Nephron progenitor cell (in vitro differentiated cells): Measurements from ENCODE around the gene GADD45G.
A peak's percentile ranks its signal among the peaks of the same experiment; 100 is the strongest.

ENCODE experiments used
- DNase-seq: peaks from one replicate; pipeline ENCODE4 v3.0.0; 2021
- H3K27ac Mint-ChIP-seq: 2 replicates; pipeline ENCODE4 v1.8.0; 2021; ENCODE audit warnings: mild to moderate bottlenecking, moderate library complexity, mixed read lengths
- H3K27me3 Mint-ChIP-seq: 2 replicates; pipeline ENCODE4 v1.8.0; 2021; ENCODE audit warnings: mild to moderate bottlenecking, low read depth, mixed read lengths; ENCODE audit not compliant: poor library complexity
- H3K36me3 Mint-ChIP-seq: 2 replicates; pipeline ENCODE4 v1.8.0; 2021; ENCODE audit warnings: low read depth, mixed read lengths
- H3K4me1 Mint-ChIP-seq: 2 replicates; pipeline ENCODE4 v1.8.0; 2021; ENCODE audit warnings: mixed read lengths
- H3K4me3 Mint-ChIP-seq: 2 replicates; pipeline ENCODE4 v1.8.0; 2021; ENCODE audit warnings: mild to moderate bottlenecking, moderate library complexity, mixed read lengths
- H3K9me3 Mint-ChIP-seq: 2 replicates; pipeline ENCODE4 v1.8.0; 2021; ENCODE audit warnings: mild to moderate bottlenecking, moderate library complexity, mixed read lengths
- TF ChIP-seq, protein P1 (sequence below): fragments of 200-600 bp; sonication (generic); IDR thresholded peaks from 2 replicates; pipeline ENCODE4 v1.5.0; 2021; ENCODE audit warnings: antibody characterized with exemption

Gene GADD45G

DNA sequence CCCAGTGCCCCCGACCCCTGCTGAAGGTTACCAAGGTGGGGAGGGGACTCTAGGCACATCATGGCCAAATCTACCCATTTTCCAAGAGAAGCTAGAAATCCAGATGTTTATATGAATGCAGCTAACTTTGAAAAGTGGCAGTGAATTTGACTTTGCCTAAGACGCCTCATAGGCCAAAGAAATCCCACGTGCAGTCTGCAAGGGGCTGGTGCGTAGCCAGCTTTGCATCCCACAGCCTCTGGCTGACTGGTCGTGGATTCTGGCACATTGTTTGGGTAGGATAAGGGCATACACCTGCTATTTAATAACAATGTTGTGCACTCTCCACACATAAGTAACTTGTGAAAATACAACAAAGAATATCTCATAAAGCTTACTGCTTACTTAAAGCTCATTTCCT, 3.5 kb upstream of the GADD45G start:
- Mint-ChIP-seq H3K27me3 (peaks cover 28% of the 10 kb centered on the region), H3K9me3 (no peaks in the 10 kb centered on the region), H3K4me1 (peaks cover 31% of the 10 kb centered on the region), H3K4me3 (no peak overlapping the region), H3K27ac (no peak overlapping the region), H3K36me3 (no peaks in the 10 kb centered on the region)
- TF ChIP-seq, protein P1, sequence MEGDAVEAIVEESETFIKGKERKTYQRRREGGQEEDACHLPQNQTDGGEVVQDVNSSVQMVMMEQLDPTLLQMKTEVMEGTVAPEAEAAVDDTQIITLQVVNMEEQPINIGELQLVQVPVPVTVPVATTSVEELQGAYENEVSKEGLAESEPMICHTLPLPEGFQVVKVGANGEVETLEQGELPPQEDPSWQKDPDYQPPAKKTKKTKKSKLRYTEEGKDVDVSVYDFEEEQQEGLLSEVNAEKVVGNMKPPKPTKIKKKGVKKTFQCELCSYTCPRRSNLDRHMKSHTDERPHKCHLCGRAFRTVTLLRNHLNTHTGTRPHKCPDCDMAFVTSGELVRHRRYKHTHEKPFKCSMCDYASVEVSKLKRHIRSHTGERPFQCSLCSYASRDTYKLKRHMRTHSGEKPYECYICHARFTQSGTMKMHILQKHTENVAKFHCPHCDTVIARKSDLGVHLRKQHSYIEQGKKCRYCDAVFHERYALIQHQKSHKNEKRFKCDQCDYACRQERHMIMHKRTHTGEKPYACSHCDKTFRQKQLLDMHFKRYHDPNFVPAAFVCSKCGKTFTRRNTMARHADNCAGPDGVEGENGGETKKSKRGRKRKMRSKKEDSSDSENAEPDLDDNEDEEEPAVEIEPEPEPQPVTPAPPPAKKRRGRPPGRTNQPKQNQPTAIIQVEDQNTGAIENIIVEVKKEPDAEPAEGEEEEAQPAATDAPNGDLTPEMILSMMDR, result no peak
- DNase-seq, result no peak

DNA sequence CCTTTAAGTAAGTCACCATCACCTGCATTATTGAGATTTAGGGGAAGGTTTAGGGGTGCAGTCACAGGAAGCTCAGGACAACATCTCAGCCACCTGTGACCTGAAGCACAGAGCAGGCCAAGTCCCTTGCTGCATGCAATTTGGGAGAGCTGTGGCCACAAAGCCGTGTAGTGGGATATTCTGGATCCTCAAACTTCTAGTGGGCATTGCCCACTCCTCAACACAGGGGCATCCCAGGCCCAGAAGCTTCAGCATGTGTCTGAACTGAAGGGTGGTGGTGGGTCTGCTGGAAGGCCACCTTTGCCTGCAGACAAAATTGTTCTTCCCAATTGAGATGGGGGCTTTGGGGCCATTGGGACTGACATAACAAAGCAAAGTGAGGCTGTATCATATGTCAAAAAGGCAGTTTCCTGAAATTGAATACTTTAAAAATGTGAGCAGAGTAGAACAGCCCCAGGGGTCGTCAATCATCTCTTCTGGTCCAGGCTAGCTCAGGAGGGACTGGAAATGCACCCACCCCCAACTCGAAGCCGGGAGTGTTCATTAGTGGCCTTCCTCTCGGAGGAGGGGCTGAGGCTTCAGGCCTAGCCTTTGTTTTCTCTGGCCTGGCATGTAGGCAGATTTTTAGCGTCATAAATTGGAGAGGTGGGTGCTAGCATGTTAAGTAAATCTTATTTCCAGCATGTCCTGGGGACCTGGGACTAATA, 2.8 kb upstream of the GADD45G start:
- Mint-ChIP-seq H3K9me3 (no peaks in the 10 kb centered on the region), H3K27me3 (peaks cover 31% of the 10 kb centered on the region), H3K4me1 (peaks cover 38% of the 10 kb centered on the region), H3K36me3 (no peaks in the 10 kb centered on the region), H3K27ac (no peak overlapping the region), H3K4me3 (peak overlapping the region; percentile 15)
- no peak for DNase-seq
- TF ChIP-seq, protein P1, result no peak

DNA sequence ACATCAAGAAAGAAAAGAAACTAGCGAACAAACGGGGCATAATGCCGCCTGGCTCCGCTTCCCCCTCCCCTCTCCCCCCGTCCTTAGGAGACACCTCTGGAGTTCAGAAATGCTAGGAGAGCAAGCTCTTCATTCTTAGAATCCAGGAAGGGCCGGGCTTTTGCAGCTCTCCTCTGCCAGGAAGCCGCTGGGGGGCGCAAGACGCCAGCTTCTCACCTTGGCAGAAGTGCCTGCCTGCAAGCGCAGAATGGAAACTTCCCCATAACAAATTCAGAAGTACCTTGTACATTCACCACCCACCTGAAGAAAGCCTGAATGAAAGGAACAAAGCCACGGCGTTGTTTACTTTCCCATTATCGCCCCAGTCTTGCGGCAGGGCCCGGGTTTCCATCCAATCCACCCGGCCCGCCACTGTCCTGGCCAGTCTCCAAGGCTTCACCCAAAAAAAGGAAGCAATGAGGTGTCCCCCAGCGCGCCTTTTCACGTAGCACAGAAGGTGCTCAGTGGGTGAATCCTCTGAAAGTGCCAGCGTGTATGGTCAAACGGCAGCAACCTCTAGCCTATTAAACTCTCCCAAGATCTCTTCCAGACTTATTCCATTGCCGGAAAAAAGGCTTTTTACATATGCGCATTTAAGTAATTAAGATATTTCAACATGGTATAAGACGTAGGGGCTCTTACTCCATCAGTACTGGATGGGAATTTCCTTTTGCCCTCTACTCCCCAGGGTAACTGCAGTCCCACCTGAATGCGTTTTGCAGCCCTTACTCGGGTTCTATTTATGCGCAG, 1.6 kb upstream of the GADD45G start:
- peak; percentile 91 for DNase-seq
- Mint-ChIP-seq H3K4me3 (peak overlapping the region; percentile 68), H3K9me3 (no peaks in the 10 kb centered on the region), H3K4me1 (peaks cover 44% of the 10 kb centered on the region), H3K27ac (no peak overlapping the region), H3K27me3 (peaks cover 35% of the 10 kb centered on the region), H3K36me3 (no peaks in the 10 kb centered on the region)
- TF ChIP-seq, protein P1, result peak; percentile 79

DNA sequence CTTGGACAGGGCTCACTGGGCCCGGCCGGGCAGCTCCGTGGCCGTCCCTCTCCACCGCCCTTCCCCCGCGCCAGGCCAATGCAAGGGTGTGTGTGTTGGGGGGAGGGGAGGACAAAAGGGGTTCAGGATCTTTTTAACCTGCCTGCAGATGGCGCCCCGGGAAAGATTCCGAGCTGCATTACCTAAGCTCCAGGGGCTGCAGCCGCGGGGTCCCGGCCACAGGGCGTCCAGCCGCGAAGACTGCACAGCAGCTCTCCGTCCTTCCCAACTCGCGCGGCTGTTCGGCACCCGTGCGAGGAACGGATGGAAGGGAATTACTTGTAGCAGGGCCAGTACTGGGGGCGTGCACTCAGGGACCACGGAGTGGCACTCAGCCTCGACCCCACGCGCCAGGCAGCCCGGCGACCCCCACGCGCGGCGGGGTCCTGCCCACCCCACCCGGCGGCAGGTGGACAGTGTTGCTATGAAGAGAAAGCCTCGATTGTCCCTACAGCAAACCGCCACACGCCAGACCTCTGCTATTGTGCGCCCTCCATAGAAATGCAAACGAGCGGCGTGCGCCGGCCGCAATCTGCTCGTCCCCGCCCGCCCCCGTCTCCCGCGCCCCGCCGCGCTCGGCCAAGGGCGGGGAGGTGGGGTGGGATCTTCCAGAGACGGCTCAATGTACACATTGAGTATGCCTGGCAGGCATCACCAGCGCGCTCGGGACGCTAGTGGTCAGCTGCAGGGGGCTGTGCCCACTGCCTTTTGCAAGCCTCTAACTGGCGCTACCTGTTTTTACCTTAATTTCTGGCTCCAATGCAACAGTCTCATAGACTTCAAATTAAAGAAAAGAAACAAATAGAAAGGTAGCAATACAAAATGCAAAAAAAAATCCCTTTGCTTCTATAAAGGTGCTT, 796 bp upstream of the GADD45G start:
- no peaks in the 10 kb centered on the region for H3K36me3 Mint-ChIP-seq
- H3K9me3 Mint-ChIP-seq, result no peaks in the 10 kb centered on the region
- DNase-seq, result peak; percentile 83
- H3K4me1 Mint-ChIP-seq, result peaks cover 50% of the 10 kb centered on the region
- no peak overlapping the region for H3K27ac Mint-ChIP-seq
- TF ChIP-seq, protein P1, result peak; percentile 25
- peak overlapping the region; percentile 88 for H3K4me3 Mint-ChIP-seq
- peaks cover 35% of the 10 kb centered on the region for H3K27me3 Mint-ChIP-seq

DNA sequence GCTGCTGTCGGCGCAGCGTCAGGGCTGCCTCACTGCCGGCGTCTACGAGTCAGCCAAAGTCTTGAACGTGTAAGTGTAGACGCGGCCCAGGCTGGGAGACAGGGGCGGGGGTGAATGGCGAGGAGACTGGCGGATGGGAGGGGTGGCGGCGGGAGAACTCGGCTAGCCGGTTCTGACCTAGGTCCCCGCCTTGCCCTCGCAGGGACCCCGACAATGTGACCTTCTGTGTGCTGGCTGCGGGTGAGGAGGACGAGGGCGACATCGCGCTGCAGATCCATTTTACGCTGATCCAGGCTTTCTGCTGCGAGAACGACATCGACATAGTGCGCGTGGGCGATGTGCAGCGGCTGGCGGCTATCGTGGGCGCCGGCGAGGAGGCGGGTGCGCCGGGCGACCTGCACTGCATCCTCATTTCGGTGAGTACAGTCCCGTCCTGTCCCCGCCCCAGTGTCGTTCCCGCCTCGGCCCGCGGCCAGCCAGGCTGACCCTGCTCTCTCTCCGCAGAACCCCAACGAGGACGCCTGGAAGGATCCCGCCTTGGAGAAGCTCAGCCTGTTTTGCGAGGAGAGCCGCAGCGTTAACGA, 745 bp downstream of the GADD45G start:
- DNase-seq, result peak; percentile 60
- peak overlapping the region; percentile 88 for H3K4me3 Mint-ChIP-seq
- no peaks in the 10 kb centered on the region for H3K36me3 Mint-ChIP-seq
- H3K9me3 Mint-ChIP-seq, result no peaks in the 10 kb centered on the region
- no peak overlapping the region for H3K27ac Mint-ChIP-seq
- H3K27me3 Mint-ChIP-seq, result peaks cover 40% of the 10 kb centered on the region
- H3K4me1 Mint-ChIP-seq, result peaks cover 48% of the 10 kb centered on the region
- TF ChIP-seq, protein P1, result no peak
